Natural killer cell (primary cell): ENCODE measurements around the gene KRT35. TPM values are rescaled to one million over a fixed set of nuclear protein-coding genes. Genes with fewer than 3 reads are reported as not detected.

Experiments
- ATAC-seq, 3 donors: fragments of 150-1000 bp in 2 of 3; fragments of 200-7000 bp in 1 of 3; cut with Tn5 transposase; 1 replicate in 1 of 3; 2 replicates in 2 of 3; pipeline ENCODE4 v1.10.0; 2021; ENCODE audit warnings: mild to moderate bottlenecking in 2 of 3, moderate library complexity in 2 of 3
- DNase-seq, 2 donors: peaks; one replicate each; pipeline versions ENCODE4 v3.0.0 to v3.0.0-alpha.2; 2013 to 2021; ENCODE audit warnings: mixed read lengths in 1 of 2
- H3K27ac ChIP-seq: one replicate; pipeline ENCODE4 v1.5.1; 2013; ENCODE audit warnings: mild to moderate bottlenecking, low read length
- H3K27me3 ChIP-seq: one replicate; pipeline ENCODE4 v1.6.1; 2013; ENCODE audit warnings: low read length; ENCODE audit not compliant: control insufficient read depth, insufficient read depth
- H3K36me3 ChIP-seq: one replicate; pipeline ENCODE4 v1.6.1; 2013; ENCODE audit warnings: low read length; ENCODE audit not compliant: control insufficient read depth, insufficient read depth
- H3K4me1 ChIP-seq: one replicate; pipeline ENCODE4 v1.6.1; 2013; ENCODE audit warnings: low read length; ENCODE audit not compliant: control insufficient read depth, insufficient read depth
- H3K4me3 ChIP-seq: one replicate; pipeline ENCODE4 v1.5.1; 2013; ENCODE audit warnings: low read length
- H3K9me3 ChIP-seq: one replicate; pipeline ENCODE4 v1.6.1; 2013; ENCODE audit warnings: low read length; ENCODE audit not compliant: control insufficient read depth, insufficient read depth
- H3K27ac Mint-ChIP-seq, 2 donors: one replicate each; pipeline ENCODE4 v1.8.0; 2022; ENCODE audit warnings: mild to moderate bottlenecking in 2 of 2, mixed read lengths in 2 of 2, moderate library complexity in 1 of 2
- H3K27me3 Mint-ChIP-seq, 2 donors: one replicate each; pipeline ENCODE4 v1.8.0; 2022; ENCODE audit warnings: low read depth in 2 of 2, mixed read lengths in 2 of 2
- H3K36me3 Mint-ChIP-seq: one replicate; pipeline ENCODE4 v1.8.0; 2022; ENCODE audit warnings: mixed read lengths
- H3K4me1 Mint-ChIP-seq, 2 donors: one replicate each; pipeline ENCODE4 v1.8.0; 2022; ENCODE audit warnings: mixed read lengths in 2 of 2
- H3K4me3 Mint-ChIP-seq: one replicate; pipeline ENCODE4 v1.8.0; 2022; ENCODE audit warnings: mild to moderate bottlenecking, moderate library complexity, mixed read lengths
- H3K9me3 Mint-ChIP-seq, 2 donors: one replicate each; pipeline ENCODE4 v1.8.0; 2022; ENCODE audit warnings: mixed read lengths in 2 of 2
- CTCF ChIP-seq: fragments of 200-600 bp; IDR thresholded peaks from one replicate; pipeline ENCODE4 v1.8.0; 2022; ENCODE audit warnings: antibody characterized with exemption
- whole genome bisulfite sequencing: methylation state at CpG from one replicate; pipeline ENCODE4 v1.1.7; 2013; ENCODE audit warnings: missing lambda C conversion rate; ENCODE audit not compliant: insufficient coverage; 5-methylcytosine and 5-hydroxymethylcytosine counted together
- intact Hi-C: fragments of 100-400 bp; cut with micrococcal nuclease; formaldehyde crosslinking; loops from one replicate; pipeline ENCODE4 v1.14.2; 2022
- total RNA-seq, 4 donors: library from RNA; stranded (reverse); fragments of 120-200 nt in 1 of 4; gene quantifications; one replicate each; pipeline versions ENCODE4 v1.2.3 to v1.2.4, GENCODE V29; 2013 to 2022

KRT35 gene
- total RNA-seq, 3 donors from 2014 or later (not counting 1 experiment from before 2014, with no cell fraction given): not detected

- H3K36me3 Mint-ChIP-seq: no peaks in the 10 kb centered on the region
- Histone ChIP-seq H3K4me3 (no peak overlapping the region), H3K36me3 (no peaks in the 10 kb centered on the region), H3K4me1 (peaks cover 5% of the 10 kb centered on the region), H3K27ac (no peak overlapping the region), H3K27me3 (no peaks in the 10 kb centered on the region), H3K9me3 (no peaks in the 10 kb centered on the region)
- TF ChIP-seq CTCF: no peak
- H3K27ac Mint-ChIP-seq: no peak overlapping the region
- WGBS: 88% methylated on average over 10 of the region's 10 CpGs
- intact Hi-C loops: no loop called here
- DNase-seq (no peak), ATAC-seq (no peak)
- H3K27me3 Mint-ChIP-seq: no peaks in the 10 kb centered on the region
- no peaks in the 10 kb centered on the region for H3K9me3 Mint-ChIP-seq
- H3K4me3 Mint-ChIP-seq: no peak overlapping the region
- no peaks in the 10 kb centered on the region for H3K4me1 Mint-ChIP-seq
Measured at GRCh38 chr17:41511716-41512115, 30.8 kb upstream of the KRT35 start.

- WGBS: 94% methylated on average over 4 of the region's 4 CpGs
- intact Hi-C loops: no loop called here
- TF ChIP-seq CTCF: no peak
- no peaks in the 10 kb centered on the region for H3K9me3 Mint-ChIP-seq
- no peak overlapping the region for H3K27ac Mint-ChIP-seq
- ATAC-seq (no peak), DNase-seq (no peak)
- no peak overlapping the region for H3K4me3 Mint-ChIP-seq
- Histone ChIP-seq H3K4me3 (no peak overlapping the region), H3K27me3 (no peaks in the 10 kb centered on the region), H3K36me3 (no peaks in the 10 kb centered on the region), H3K9me3 (no peaks in the 10 kb centered on the region), H3K27ac (no peak overlapping the region), H3K4me1 (peaks cover 5% of the 10 kb centered on the region)
- H3K36me3 Mint-ChIP-seq: no peaks in the 10 kb centered on the region
- H3K27me3 Mint-ChIP-seq: no peaks in the 10 kb centered on the region
- H3K4me1 Mint-ChIP-seq: no peaks in the 10 kb centered on the region
Measured at GRCh38 chr17:41511116-41511515, 30.2 kb upstream of the KRT35 start.

- peaks cover 5% of the 10 kb centered on the region for H3K4me1 ChIP-seq
- no peak overlapping the region for H3K4me3 ChIP-seq
- DNase-seq (no peak), ATAC-seq (no peak)
- H3K36me3 Mint-ChIP-seq: no peaks in the 10 kb centered on the region
- H3K9me3 ChIP-seq: no peaks in the 10 kb centered on the region
- H3K36me3 ChIP-seq: no peaks in the 10 kb centered on the region
- no peak overlapping the region for H3K27ac Mint-ChIP-seq
- 84% methylated on average over 7 of the region's 7 CpGs for WGBS
- no peaks in the 10 kb centered on the region for H3K27me3 ChIP-seq
- intact Hi-C loops: no loop called here
- H3K27ac ChIP-seq: no peak overlapping the region
- H3K9me3 Mint-ChIP-seq: no peaks in the 10 kb centered on the region
- TF ChIP-seq CTCF: no peak
- H3K4me3 Mint-ChIP-seq: no peak overlapping the region
- no peaks in the 10 kb centered on the region for H3K4me1 Mint-ChIP-seq
- no peaks in the 10 kb centered on the region for H3K27me3 Mint-ChIP-seq
Measured at GRCh38 chr17:41510251-41511065, 29.5 kb upstream of the KRT35 start.
